HL-60/S4 treated with phorbol 12-myristate 13-acetate at 8.2 ng/mL for 4 days and 3 days (cell line): Measurements from ENCODE around the gene WWOX.

ENCODE experiments used
- in situ Hi-C: fragments of 300-500 bp; cut with MboI; formaldehyde crosslinking; loops from 2 replicates; pipeline ENCODE4 v1.15.0; 2022; ENCODE audit warnings: low sequenced_read_pairs

Gene WWOX

DNA sequence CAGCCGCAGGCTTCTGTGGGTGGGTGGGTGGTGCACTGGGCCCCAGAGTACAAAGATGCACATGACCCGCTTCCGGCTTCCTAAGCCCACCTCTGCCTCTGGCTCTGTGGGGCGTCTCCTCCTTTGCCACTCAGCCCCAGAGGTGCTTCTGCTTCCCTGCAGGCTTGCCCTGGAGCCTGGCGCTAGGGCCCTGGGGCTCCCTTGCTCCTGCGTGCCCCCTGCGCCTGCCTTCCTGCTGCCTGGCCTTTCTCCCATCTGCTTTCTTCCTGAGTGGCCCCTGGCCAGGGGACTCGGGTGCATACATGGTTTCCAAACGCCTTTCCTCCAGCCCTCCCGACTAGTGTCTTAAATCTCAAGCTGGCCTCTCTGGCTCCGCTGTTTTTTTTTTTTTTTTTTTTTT is 3.4 kb downstream of the WWOX start:
- in situ Hi-C loops: no loop called here

DNA sequence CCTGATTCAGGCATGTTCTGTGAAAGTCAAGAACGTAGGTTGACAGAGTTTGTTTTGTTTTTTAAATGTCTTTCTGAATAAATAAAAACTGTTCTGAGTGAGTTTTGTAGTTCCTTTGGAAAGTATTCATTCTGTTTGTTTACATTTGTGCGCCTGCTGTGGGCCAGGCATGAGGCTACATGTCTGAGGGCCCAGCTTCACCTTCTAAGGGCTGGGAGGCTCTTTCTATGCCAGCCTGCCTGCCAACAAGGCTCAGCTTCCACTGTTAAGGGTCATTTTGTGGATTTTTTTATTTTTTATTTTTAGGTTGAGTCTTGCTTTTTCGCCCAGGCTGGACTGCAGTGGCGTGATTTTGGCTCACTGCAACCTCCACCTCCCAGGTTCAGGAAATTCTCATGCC is 6.1 kb downstream of the WWOX start:
- in situ Hi-C loops: no loop called here

DNA sequence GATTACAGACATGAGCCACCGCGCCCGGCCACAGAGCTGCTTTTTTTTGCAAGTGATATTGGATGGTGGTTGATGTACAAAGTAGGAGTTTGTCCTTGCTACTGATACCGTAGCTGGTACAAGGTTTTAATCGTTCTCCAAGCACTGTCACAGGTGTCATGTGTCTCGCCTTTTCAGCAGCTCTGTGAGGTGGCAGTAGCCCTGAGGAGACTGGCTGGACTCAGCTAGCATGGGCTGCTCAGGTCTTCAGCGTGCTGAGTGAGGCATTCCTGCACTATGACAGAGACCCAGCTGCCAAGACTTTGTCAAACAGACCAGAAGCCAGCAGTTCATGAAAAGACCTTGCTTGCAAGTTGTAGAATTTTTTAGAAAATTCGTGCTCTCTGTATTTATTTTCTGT is 7.2 kb downstream of the WWOX start:
- in situ Hi-C loops: no loop called here

- in situ Hi-C loops: no loop called here
These were observed 9.0 kb downstream of the WWOX start for GRCh38 chr16:78108451-78108850.

DNA sequence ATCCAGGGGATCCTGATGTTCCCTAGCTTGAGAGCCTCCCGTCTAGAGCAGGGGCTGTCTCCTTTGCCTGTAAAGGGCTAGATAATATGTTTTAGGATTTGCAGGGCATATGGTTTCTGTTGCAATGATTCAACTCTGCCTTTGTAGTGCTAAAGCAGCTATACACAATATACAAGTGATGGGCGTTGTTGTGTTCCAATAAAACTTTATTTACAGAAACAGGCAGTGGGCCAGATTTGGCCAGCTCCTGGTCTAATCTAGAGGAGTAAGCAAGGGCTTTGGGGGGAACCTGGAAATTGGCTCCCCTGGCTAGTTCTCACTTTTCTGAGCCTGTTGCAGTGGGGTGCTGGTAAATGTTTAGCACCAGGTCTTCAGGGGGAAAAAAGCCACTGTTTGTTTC is 13.8 kb downstream of the WWOX start:
- in situ Hi-C loops: no loop called here

DNA sequence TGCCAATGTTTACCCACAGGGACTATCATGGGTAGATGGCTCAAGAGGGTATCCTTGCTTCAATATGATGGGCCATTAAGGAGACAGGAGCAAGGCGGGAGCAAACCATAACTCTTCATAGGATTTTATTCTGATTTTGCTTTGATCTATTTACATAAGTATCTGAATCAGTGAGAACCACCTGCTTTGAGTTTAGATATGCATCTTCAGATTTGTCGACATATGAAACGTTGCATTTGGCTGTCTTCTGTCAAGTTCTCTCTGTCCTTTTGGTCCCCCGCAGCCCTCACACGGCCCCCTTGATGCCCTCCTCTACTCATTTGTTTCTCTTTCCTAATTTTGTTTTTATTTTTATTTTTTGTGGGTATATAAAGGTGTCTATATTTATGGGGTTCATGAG is 16.2 kb downstream of the WWOX start:
- in situ Hi-C loops: no loop called here

DNA sequence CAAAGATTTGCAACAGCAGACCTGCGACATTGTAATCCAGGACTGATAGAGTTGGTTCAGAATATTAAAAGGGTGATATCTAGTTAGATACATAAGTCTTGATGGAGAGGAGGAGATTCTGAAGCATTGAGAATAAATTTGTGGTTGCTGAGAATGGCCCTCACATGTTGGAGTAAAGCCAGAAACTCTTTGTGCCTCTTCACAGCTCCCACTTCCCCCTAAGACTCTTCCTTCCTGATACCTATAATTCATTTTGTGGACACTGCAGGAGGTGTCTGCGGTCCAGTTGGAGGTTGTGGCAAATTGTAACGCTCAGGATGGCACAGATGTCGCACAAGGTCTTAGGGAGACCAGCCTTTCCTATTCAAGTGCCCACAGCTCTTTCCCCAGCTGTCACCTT is 17.5 kb downstream of the WWOX start:
- in situ Hi-C loops: no loop called here

GRCh38 chr16:78117391-78117790 is 17.9 kb downstream of the WWOX start:
- in situ Hi-C loops: no loop called here

DNA sequence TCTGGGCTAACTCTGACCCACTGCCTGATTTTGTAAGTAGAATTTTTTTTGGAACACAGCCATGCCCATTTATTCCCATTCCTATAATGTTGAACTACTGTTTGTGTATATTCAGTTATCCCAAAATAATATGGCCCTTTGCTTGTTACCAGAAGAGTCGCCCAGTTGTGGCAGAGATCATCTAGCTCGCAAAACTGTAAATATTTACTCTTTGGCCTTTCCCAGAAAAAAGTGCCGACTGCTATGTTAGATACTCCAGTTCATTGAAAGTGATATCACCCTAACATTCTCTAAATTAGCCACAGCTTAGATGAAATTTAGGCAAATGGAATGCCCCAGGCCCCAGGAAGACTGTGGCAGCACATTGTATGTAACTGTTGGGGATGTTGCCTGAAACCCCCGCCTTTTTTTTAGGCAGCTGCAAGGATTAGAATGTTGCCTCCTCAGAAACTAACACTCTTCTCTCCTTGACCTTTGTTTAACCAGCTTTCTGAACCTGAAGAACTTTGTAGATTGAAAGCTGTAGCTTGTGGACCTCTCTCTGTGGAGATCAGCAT is 19.1 kb downstream of the WWOX start:
- in situ Hi-C loops: no loop called here

DNA sequence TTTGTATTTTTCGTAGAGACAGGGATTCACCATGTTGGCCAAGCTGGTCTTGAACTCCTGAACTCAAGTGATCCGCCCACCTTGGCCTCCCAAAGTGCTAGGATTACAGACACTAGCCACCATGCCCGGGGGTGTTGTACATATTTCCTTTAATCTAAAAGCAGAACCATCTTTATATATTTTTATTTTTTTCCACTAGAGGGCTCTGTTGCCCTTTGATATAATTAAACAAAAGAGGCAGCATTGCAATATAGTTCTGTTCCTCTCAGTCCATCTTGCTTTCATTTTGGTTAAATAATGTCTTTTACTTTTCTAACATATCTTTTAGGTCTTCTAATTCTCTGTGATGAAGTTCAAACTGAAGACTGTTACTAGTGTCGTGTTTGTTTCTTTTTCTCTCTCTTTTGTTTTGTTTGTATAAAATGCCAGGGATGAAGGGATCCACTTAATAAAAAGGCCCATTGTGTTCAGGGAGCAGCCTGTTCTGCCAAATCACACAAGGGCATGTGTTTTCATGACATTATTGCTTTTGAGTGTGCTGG is 23.4 kb downstream of the WWOX start:
- in situ Hi-C loops: no loop called here

GRCh38 chr16:78125112-78125844 is 25.8 kb downstream of the WWOX start:
- in situ Hi-C loops: no loop called here

GRCh38 chr16:78126662-78127061 is 27.2 kb downstream of the WWOX start:
- in situ Hi-C loops: no loop called here

- in situ Hi-C loops: no loop called here
These were observed 27.7 kb downstream of the WWOX start for GRCh38 chr16:78127130-78127529.

GRCh38 chr16:78128913-78129312 is 29.5 kb downstream of the WWOX start:
- in situ Hi-C loops: no loop called here

- in situ Hi-C loops: no loop called here
These were observed 29.9 kb downstream of the WWOX start for GRCh38 chr16:78129349-78129748.

DNA sequence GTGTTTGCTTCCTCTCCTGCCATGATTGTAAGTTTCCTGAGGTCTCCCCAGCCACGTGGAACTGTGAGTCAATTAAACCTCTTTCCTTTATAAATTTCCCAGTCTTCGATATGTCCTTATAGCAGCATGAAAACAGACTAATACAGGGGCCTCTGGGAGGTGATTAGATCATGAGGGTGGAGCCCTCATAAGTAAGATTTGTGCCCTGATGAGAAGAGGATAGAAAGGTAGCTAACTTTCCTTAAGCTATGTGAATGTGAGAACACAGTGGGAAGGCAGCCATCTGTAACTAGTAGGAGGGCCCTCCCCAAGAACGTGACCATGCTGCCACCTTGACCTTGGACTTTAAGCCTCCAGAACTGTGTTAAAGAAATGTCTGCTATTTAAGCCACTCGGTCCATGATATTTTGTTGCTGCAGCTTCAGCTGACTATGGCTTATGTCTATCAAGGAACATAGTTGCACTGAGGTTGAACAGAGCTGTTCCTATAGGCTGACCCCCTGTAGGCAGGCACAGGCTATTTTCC is 30.7 kb downstream of the WWOX start:
- in situ Hi-C loops: no loop called here

DNA sequence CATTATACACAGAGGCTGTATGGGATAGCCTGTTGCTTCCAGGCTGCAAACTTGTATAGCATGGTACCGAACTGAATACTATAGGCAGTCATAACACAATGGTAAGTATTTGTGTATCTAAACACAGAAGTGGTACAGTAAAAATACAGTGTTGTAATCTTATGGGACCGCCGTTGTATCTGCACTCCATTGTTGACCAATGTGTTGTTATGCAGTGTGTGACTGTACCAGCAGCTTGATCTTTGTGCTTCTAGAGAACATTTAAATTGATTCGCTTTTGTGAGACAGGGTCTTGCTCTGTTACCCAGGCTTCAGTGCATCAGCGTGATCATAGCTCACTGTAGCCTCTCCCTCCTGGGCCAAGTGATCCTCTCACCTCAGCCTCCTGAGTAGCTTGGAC is 31.5 kb downstream of the WWOX start:
- in situ Hi-C loops: no loop called here

DNA sequence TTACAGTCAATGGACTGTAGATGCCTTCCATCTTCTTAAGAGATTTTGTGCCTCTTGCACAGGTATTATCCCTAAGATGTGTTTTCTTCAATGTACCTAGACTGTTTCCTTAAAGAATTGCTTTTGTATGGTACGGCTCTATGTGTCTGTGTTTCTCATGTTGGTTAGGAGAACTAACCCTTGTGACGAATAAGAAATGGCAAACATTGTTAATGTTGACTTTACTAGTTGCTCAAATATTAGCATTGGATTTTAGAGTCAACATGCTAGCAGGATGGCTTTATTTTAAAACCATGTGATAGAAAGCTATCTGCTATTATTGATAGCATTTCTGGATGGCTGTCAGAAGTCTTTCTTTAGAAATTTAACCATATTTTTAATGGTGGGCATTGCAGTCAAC is 34.5 kb downstream of the WWOX start:
- in situ Hi-C loops: no loop called here

DNA sequence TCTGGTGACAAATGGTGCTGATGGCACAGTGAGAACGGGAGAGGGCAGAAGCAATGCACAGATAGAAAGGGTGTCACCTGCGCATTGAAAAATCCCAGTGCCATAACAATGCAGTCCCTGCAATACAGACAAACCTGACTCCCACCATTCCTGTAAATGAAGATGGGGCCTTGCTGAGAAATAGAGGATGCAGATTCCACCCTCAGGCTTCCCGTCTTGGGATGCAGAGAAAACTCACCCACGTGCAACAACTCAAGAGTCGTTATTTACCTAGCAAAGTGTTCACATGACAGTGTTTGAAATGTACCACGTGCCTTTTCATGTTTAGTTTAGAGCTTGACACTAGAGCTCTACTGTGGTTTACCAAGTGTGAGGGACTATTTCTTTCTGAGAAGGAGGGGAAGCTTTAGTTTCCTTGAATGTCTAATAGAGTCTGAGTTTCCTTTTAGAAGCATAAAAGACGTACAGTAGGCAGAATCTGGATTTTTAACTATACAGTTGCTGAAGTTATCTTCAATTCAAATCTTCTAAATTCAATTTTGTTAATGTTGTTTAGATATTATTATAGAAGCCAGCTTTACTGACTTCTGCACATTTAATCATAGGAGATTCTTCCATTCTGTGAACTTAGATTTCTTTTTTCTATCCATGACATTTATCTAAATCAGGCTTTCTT is 35.6 kb downstream of the WWOX start:
- in situ Hi-C loops: no loop called here

DNA sequence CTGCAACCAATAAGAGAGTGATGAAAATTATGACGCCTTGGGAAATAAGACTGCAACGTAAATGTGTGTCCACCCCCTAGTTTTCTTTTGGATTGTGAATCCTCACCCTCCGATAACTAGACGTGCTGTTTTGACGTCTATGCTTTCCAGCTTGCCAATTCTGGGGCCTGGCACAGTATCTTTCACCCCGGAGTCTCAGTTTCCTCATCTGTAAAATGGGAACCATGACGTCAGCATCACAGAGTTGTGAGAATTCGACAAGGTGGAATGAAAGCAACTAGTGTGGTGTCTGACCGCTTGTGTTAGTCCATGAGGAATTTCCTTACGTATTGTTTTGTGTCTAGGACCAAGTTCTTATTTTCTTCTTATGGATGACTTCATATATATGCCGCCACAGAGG is 37.7 kb downstream of the WWOX start:
- in situ Hi-C loops: no loop called here

DNA sequence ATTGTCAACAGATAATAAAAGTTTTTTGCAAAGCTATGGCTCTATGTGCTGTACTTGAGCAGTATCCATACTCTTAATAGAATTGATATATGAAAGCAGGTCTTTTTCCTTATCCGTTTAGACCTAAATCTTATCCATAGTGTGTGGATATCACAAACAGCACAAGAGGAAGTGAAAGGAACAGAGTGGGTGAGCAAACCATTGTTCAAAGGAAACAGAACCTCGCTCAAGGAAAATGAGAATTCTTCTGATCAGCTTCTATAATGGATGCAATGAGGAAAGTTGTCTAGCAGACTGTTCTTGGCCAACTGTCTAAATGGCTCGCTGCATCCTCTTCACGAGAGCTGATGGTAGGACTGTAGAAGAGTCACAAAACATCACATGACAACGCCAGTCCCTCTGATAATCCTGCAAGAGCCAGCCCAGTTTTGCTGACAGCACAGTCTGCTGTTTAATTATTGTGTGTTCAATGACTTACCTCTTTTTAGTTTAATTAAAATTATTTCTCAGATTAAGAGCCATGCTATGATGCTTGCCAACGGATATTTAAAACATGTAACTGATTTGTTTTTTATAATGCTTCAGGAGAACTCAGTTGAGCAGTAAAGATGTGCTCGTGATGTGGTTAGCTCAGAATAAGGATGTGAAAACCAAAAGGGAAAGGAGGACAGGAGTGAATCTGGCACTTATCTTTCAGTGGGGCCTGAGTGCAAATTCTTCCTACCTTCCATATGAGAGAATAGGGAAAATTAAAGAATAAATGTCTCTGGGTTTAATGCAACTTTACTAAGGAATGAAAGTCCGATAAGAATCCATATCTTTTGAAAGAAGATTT is 38.5 kb downstream of the WWOX start:
- in situ Hi-C loops: no loop called here
